AG09319 (cell line): ENCODE measurements around the gene UQCR11.

Experiments used
- DNase-seq: peaks from one replicate; pipeline ENCODE4 v3.0.0-alpha.2; 2010; ENCODE audit warnings: low read depth; ENCODE audit errors: extremely low read depth
- TF ChIP-seq, protein P1 (sequence below): IDR thresholded peaks from 2 replicates; pipeline ENCODE4 v1.5.1; 2011; ENCODE audit warnings: low read depth, mild to moderate bottlenecking, inconsistent platforms, low read length, moderate library complexity

UQCR11 gene

DNA sequence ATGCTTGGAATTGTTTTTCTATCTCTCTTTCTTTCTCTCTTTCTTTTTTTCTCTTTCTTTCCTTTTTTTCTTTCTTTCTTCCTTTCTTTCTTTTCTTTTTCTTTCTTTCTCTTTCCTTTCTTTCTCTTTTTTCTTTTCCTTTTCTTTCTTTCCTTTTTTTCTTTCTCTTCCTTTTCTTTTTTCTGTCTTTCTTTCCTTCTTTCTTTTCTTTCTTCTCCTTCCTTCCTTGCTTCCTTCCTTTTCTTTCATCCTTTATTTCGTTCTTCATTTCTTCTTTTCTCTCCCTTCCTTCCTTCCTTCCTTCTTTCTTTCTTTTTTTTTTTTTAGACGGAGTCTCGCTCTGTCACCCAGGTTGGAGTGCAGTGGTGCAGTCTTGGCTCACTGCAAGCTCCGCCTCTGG is 35.3 kb downstream of the UQCR11 start:
- no peak for DNase-seq
- TF ChIP-seq, protein P1, sequence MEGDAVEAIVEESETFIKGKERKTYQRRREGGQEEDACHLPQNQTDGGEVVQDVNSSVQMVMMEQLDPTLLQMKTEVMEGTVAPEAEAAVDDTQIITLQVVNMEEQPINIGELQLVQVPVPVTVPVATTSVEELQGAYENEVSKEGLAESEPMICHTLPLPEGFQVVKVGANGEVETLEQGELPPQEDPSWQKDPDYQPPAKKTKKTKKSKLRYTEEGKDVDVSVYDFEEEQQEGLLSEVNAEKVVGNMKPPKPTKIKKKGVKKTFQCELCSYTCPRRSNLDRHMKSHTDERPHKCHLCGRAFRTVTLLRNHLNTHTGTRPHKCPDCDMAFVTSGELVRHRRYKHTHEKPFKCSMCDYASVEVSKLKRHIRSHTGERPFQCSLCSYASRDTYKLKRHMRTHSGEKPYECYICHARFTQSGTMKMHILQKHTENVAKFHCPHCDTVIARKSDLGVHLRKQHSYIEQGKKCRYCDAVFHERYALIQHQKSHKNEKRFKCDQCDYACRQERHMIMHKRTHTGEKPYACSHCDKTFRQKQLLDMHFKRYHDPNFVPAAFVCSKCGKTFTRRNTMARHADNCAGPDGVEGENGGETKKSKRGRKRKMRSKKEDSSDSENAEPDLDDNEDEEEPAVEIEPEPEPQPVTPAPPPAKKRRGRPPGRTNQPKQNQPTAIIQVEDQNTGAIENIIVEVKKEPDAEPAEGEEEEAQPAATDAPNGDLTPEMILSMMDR, result no peak

- TF ChIP-seq, protein P1, result no peak
- no peak for DNase-seq
Observed at GRCh38 chr19:1568320-1569019, 36.8 kb downstream of the UQCR11 start, which contains the start of gene MEX3D. MEX3D (minus strand) TSS chr19:1568325; CDS start chr19:1568058, 267 bp downstream.

GRCh38 chr19:1567848-1568227 is 37.4 kb downstream of the UQCR11 start:
- DNase-seq, result no peak
- TF ChIP-seq, protein P1, result no peak

DNA sequence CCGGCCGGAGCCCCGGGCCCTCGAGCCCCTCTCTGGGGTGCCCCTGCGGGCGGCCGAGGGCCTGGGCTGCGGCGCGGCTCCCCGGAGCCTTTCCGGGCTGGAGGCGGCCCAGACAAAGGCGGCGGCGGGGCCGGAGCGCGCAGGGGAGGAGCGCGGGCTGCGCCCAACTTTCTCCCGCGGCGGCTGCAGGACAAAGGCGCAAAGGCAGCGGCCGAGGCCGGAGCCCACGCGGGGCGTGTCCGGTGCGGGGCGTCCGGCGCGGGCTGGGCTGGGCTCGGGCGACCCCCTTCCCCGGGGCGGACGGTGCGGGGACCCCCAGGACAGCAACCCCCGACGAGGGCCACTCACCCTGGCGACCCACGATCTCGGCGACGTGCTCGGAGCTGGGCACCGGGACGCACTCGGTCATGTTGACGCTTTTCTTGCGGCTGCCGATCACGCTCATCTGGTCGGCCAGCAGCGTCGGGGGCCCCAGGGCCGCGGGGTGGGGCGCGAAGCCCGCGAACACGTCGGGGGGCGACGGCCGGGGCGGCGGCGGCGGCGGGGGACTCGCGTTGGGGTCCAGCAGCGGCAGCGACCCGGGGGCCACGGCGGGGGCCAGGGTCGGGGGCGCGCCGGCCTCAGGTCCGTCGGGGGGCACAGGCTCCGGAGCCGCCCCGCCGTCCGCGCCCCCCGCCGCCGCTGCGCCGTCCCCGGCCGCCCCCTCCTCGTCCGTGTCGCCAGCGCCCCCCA is 38.0 kb downstream of the UQCR11 start:
- TF ChIP-seq, protein P1, result no peak
- DNase-seq, result no peak

DNA sequence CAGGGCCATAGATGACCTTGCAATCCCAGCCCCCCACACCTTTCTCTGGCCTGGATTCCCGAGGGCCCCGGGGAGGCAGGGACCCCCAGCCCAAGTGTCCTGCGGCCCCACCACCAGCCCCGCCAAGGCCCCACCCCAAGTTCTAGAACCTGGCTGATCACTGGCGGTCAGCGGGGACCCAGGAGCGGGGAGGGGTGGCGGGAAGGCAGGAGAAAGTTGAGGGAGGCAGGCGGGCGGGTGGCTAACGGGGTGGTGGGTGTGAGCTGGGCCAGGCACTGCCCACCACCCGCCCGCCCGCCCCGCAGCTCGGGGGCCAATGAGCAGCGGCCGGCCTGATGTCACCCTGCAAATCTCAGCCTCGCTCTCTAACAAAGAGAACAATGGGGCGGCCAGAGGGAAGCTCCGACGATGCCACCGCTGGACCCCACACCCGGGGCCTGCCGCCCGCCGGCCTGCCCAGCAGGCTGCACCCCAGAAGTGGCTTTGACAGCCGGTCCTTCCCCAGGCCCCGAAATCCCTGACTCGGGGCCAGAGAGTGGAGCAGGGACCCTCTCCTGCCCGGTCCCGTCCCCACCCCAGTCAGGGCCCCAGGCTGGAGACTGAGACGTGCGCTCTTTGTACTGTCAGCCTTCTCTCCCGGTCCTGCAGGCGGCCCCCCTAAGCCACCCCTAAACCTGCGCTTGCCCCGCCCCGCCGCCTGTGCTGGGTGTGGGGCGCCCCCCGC is 38.7 kb downstream of the UQCR11 start:
- TF ChIP-seq, protein P1, result no peak
- DNase-seq, result peak; percentile 58

DNA sequence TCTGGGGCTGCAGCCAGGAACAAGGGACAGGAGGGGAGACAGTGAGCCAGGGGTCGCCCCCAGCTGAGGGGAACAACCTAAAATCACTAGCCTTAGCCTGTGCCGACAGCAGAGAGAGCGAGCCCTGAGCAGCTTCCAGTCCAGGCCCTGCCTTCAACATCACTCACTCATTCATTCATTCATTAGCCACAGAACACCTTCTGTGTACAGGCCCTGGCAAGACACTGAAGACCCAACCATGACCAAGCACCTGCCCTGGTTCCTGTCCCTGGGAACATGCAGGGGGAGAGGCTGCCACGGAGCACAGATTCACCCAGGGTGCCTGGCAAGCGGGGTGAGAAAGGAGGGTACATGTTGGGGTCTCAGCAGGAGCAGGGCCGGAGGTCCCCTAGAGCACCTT is 42.0 kb downstream of the UQCR11 start:
- no peak for DNase-seq
- TF ChIP-seq, protein P1, result no peak

- TF ChIP-seq, protein P1, result no peak
- DNase-seq, result no peak
Observed at GRCh38 chr19:1561236-1561842, 43.9 kb downstream of the UQCR11 start.
